AG09319 (cell line): ENCODE data around the gene MYLK.
"Not testable (repeated sequence)": the region's sequence is repeated elsewhere in the genome, so short reads cannot be mapped to it uniquely, and the experiment has no call there.

Experiments used
- DNase-seq: peaks from one replicate; pipeline ENCODE4 v3.0.0-alpha.2; 2010; ENCODE audit warnings: low read depth; ENCODE audit errors: extremely low read depth
- CTCF ChIP-seq: IDR thresholded peaks from 2 replicates; pipeline ENCODE4 v1.5.1; 2011; ENCODE audit warnings: low read depth, mild to moderate bottlenecking, inconsistent platforms, low read length, moderate library complexity

The MYLK gene

GRCh38 chr3:123728014-123728413 is 156.1 kb downstream of the MYLK start:
- no peak for DNase-seq
- TF ChIP-seq CTCF: no peak

DNA sequence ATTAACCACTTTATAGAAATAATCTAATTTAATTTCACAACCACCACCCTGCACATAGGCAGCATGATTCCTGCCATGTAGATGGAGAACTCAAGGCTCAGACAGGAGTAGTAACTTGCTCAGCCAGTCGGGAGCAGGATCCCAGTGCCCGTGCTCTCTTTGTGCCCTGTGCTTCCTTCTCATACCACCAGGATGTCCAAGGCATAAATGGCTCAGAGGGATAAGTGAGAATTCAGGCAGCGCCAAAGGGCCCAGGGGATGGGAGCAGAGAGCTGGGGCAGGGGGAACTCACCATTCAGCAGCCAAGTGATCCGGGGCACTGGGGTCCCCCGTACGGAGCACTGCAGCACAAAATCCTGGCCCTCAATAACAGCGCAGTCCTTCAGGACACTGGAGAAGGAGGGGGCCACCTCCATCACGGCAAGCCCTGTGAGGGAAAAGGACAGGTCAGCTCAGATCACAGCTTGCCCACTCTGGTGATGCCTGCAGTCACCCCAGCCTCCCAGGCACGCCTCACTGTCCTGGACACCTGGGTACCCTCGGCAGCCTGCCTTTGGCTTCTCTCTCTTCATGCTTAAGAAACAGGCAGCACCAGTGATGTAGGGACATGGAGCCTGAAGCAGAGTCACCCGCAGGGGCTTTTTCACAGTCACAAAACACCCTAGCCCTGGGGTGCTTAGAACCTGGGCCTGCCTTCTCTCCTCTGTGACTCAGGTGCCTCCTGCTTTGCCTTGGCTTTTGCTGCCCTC is 158.3 kb downstream of the MYLK start:
- DNase-seq: no peak
- no peak for TF ChIP-seq CTCF

DNA sequence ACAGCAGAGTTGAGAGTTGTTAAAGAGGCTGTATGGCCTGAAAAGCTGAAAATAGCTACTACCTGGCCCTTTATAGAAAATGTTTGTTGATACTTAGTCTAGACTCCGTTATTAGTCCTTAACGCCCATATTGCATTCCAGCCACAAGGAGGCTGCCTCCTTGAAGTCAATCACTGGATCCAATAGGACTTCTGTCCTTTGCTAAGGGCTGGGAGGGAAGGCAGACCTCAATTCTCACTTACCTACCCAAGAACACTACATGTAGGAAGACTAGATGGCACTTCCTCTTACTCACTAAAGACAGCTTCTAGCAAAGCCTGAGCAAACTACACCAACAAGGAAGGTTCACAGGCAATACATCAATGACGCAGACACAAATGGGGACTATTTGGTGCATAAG is 159.8 kb downstream of the MYLK start:
- TF ChIP-seq CTCF: peak; percentile 26
- no peak for DNase-seq

DNA sequence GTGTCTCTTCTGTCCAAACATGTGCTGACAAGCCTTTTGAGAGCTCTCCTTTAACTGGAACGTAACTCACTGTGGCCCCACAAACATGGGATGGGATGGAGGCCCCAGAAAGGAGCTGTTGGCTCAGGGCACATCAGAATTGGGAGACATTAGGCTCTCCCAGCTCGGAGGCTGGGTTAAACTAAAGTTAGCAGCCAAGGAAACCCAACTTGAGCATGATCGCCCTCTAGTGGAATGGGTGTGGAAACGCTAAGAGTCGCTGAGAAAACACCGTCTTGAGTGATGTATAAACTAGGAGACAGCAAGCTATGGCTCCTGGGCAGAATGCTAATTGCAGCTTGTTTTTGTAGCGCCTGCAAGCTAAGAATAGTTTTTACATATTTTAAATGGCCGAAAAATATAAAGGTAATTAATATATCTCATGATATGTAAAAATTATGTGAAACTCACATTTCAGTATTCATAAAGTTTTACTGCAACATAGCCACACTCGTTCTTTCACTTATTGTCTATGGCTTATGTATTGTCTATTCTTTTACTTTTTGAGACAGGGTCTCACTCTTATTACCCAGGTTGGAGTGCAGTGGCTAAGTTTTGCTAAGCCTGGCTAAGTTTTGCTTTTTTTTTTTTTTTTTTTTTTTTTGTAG is 160.5 kb downstream of the MYLK start:
- TF ChIP-seq CTCF: peak; percentile 83
- no peak for DNase-seq

DNA sequence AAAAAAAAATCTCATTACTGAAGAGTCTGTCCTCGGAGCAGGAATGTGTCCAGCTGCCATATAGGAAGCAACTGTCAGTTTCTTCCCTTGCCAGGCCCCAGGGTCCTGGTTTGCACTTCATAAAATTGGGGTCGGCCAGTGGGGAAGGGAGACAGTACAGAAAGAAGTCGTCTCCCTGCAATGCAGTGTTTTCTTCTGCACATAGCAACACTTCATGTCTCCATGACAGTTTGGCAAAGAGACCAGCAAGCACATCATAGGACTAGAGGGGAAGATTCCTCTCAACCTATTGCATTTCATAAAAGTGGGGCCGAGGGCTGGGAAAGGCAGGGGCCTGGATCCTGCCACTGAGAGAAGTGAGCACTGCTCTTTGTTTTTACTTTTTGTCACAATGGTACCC is 161.1 kb downstream of the MYLK start:
- no peak for TF ChIP-seq CTCF
- no peak for DNase-seq

GRCh38 chr3:123722456-123722855 is 161.7 kb downstream of the MYLK start:
- TF ChIP-seq CTCF: no peak
- DNase-seq: no peak

DNA sequence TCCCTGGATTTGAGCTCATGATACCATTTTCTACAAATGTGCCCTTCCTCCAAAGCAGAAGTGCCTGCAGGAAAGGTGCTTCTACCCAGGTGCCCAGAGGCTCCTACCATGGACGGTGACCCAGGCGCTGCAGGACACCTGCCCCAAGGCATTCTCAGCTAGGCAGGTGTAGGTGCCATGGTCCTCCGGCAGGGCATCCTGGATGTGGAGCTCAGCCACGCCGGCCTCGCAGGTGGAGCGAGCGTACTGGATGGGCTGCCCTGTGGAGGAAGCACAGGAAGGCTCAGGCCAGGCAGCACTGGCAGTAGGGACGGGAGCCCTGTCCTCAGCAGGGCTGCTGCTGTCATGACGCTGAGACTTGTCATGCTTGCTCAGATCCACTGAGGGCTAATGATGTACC is 162.1 kb downstream of the MYLK start:
- no peak for DNase-seq
- TF ChIP-seq CTCF: no peak

GRCh38 chr3:123721095-123721689 is 162.9 kb downstream of the MYLK start:
- DNase-seq: not testable (repeated sequence)
